CD1c-positive myeloid dendritic cell (primary cell): ENCODE results near the gene RHBDD1.

Experiments used
- DNase-seq: peaks from one replicate; pipeline ENCODE4 v3.0.0-alpha.2; 2016; ENCODE audit errors: extremely low spot score

RHBDD1 gene, protein sequence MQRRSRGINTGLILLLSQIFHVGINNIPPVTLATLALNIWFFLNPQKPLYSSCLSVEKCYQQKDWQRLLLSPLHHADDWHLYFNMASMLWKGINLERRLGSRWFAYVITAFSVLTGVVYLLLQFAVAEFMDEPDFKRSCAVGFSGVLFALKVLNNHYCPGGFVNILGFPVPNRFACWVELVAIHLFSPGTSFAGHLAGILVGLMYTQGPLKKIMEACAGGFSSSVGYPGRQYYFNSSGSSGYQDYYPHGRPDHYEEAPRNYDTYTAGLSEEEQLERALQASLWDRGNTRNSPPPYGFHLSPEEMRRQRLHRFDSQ

GRCh38 chr2:226835796-226836547 lies at the start of gene RHBDD1:
Gene RHBDD1 (plus strand): TSS chr2:226836054. CDS start chr2:226864694, 28,640 bp downstream.
- peak; percentile 97 for DNase-seq

GRCh38 chr2:226788064-226788463 lies 47.8 kb upstream of the RHBDD1 start:
- DNase-seq, result no peak

GRCh38 chr2:226788881-226789490 lies 46.9 kb upstream of the RHBDD1 start:
- no peak for DNase-seq

DNA sequence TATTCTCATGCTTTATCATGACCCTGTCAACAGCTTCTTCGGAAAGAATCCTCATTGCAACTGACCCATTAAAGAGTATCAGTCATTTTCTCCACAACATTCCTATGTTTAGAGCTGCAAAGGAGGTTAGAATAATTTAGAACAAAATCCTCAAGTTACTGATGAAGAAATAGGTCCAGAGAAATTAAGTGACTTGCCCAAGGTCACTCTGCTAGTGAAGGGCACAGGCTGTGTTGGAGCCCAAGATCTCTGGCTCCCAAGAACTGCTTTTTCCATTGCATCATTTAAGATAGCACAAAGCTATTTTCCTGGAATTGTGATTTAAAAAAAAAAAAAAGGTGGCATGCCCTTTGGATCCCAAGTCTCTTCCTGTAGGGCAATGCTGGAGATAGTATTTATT lies 45.8 kb upstream of the RHBDD1 start:
- DNase-seq, result no peak

DNA sequence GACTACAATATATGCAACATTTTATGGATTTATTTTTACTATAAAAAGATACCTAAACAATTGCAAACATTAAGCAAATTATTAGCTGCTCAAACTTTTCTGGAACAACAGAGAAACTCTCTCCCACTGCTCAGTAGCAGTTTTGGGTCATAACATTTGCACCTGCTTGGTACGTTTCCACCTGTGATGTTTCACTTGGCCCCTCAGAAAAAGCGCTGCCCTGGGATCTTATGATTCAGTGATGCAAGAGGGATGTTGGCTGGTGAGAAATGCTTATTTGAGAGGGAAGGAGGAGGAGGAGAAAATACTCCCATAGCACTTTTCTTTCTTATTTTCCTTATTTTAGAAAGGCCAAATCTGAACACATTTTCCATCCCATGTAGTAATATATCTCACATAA lies 45.4 kb upstream of the RHBDD1 start:
- no peak for DNase-seq

- peak; percentile 78 for DNase-seq
These were observed 44.8 kb upstream of the RHBDD1 start for GRCh38 chr2:226791056-226791486.

- peak; percentile 92 for DNase-seq
These were observed 44.3 kb upstream of the RHBDD1 start for GRCh38 chr2:226791487-226792081.

GRCh38 chr2:226792155-226792881 lies 43.5 kb upstream of the RHBDD1 start:
- no peak for DNase-seq

GRCh38 chr2:226793646-226794045 lies 42.2 kb upstream of the RHBDD1 start:
- no peak for DNase-seq

GRCh38 chr2:226794196-226794661 lies 41.6 kb upstream of the RHBDD1 start:
- DNase-seq, result no peak

GRCh38 chr2:226794751-226795171 lies 41.1 kb upstream of the RHBDD1 start:
- no peak for DNase-seq

- no peak for DNase-seq
These were observed 40.4 kb upstream of the RHBDD1 start for GRCh38 chr2:226795281-226796011.

DNA sequence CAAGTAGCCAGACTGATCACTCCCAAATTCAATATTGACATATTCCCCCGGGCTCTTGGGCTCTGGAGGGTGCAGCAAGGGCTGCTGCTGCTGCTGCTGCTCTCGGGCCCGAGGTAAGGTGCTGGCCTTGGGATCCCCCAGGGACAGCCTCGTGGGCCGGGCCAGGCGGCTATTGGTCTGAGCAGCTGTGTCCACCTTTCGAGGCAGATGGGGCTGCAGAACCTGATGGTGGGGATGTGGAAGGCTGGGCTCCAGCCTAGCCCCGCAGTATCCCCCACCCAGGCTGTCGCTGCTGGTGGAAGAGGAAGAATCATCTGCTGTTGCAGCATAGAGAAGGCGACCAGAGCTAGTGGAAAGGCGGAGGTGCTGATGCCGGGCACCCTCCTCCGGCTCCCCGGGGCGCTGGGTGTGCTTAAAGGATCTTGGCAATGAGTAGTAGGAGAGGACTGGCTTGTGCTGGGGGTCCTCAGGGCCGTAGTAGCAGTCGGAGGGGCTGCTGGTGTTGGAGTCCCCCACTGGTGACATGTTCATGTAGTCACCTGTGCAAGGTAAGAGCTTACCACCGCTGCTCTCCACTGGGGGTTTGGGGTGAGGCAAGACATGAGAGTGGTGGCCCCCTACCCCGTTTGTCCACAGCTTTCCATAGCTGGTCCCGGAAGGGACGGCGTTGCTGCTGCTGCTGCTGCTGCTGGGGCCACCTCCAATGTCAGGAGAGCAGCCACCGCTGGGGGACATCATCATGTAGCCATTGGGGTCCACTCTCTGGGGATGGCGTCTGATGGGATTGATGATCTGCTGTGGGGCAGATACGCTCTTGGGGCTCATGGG lies 39.6 kb upstream of the RHBDD1 start:
- DNase-seq, result no peak

DNA sequence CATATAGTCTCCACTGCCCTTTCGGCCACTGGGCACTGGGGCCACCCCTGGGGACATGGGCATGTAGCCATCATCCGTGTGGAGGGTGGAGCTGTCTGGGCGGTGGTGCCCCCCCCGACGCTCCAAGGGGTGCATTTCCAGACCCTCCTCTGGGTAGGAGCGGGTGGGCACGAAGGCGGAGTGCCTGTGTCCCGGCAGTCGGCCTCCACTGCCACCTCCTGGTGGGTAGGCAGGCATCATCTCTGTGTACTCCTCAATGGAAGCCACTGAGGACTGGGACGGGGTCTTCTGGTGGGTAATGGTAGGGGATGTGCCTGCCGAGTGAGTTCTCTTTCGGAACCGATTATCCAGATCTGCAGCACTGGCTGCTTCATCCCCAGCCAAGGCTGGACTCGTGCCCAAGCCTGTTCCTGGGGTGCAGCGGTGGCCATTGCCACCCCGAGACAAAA lies 39.0 kb upstream of the RHBDD1 start:
- DNase-seq, result no peak

- no peak for DNase-seq
These were observed 38.4 kb upstream of the RHBDD1 start for GRCh38 chr2:226797289-226797988.

DNA sequence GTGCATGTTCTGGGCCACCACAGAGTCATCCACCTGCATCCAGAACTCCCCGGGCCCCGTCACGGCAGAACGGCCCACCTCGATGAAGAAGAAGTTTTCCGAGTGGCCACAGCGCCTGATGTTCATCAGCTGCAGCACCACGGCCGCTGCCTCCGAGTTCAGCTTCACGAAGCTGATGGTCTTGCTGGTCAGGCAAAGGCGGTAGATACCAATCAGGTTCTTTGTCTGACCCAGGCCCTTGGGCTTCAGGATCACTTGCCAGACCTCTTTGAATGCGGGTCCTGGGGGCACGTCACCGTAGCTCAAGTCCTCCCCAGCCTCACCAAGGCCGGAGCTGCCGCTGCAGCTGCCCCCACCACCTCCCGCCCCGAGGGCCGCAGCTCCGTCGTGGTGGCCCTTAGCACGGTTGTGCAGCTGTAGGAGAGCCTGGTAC lies 37.8 kb upstream of the RHBDD1 start:
- no peak for DNase-seq

- peak; percentile 9 for DNase-seq
These were observed 37.2 kb upstream of the RHBDD1 start for GRCh38 chr2:226798422-226799210.
